HL-60/S4 treated with phorbol 12-myristate 13-acetate at 8.2 ng/mL for 4 days and 3 days (cell line): ENCODE results near the gene FBXL19.

Experiments used
- in situ Hi-C: fragments of 300-500 bp; cut with MboI; formaldehyde crosslinking; loops from 2 replicates; pipeline ENCODE4 v1.15.0; 2022; ENCODE audit warnings: low sequenced_read_pairs

Gene FBXL19

GRCh38 chr16:30958175-30959079 lies 35.1 kb downstream of the FBXL19 start:
- in situ Hi-C loops: loop anchor here (25.0 kb wide), 1 partner anchor 904 kb away; the partner anchor contains the start of gene ZNF267

GRCh38 chr16:30961384-30961783 lies 38.0 kb downstream of the FBXL19 start:
- in situ Hi-C loops: loop anchor here (25.0 kb wide), 1 partner anchor 901 kb away; the partner anchor contains the start of gene ZNF267

- in situ Hi-C loops: loop anchor here (25.0 kb wide), 1 partner anchor 898 kb away; the partner anchor contains the start of gene ZNF267
These were observed 40.6 kb downstream of the FBXL19 start for GRCh38 chr16:30963925-30964511.

GRCh38 chr16:30964574-30965226 lies 41.3 kb downstream of the FBXL19 start:
- in situ Hi-C loops: loop anchor here (25.0 kb wide), 1 partner anchor 898 kb away; the partner anchor contains the start of gene ZNF267

GRCh38 chr16:30965436-30965835 lies 42.1 kb downstream of the FBXL19 start:
- in situ Hi-C loops: loop anchor here (25.0 kb wide), 1 partner anchor 897 kb away; the partner anchor contains the start of gene ZNF267

GRCh38 chr16:30966033-30966619 lies 42.8 kb downstream of the FBXL19 start:
- in situ Hi-C loops: loop anchor here (25.0 kb wide), 1 partner anchor 896 kb away; the partner anchor contains the start of gene ZNF267

- in situ Hi-C loops: loop anchor here (25.0 kb wide), 1 partner anchor 895 kb away; the partner anchor contains the start of gene ZNF267
These were observed 44.4 kb downstream of the FBXL19 start for GRCh38 chr16:30967795-30968194.

GRCh38 chr16:30969246-30969842 lies 46.0 kb downstream of the FBXL19 start:
- in situ Hi-C loops: loop anchor here (25.0 kb wide), 1 partner anchor 893 kb away; the partner anchor contains the start of gene ZNF267

GRCh38 chr16:30971298-30971697 lies 47.9 kb downstream of the FBXL19 start:
- in situ Hi-C loops: loop anchor here (25.0 kb wide), 1 partner anchor 891 kb away; the partner anchor contains the start of gene ZNF267

- in situ Hi-C loops: loop anchor here (25.0 kb wide), 1 partner anchor 889 kb away; the partner anchor contains the start of gene ZNF267
These were observed 49.5 kb downstream of the FBXL19 start for GRCh38 chr16:30972872-30973271.

- in situ Hi-C loops: loop anchor here (25.0 kb wide), 1 partner anchor 888 kb away; the partner anchor contains the start of gene ZNF267
These were observed 51.0 kb downstream of the FBXL19 start for GRCh38 chr16:30974348-30974747.

- in situ Hi-C loops: loop anchor here (25.0 kb wide), 1 partner anchor 486 kb away; the partner anchor contains the start of genes ARMC5 and TGFB1I1
These were observed 53.1 kb downstream of the FBXL19 start for GRCh38 chr16:30976486-30976885.

- in situ Hi-C loops: loop anchor here (25.0 kb wide), 1 partner anchor 485 kb away; the partner anchor contains the start of genes ARMC5 and TGFB1I1
These were observed 54.1 kb downstream of the FBXL19 start for GRCh38 chr16:30977502-30977901.

- in situ Hi-C loops: loop anchor here (25.0 kb wide), 1 partner anchor 483 kb away; the partner anchor contains the start of genes ARMC5 and TGFB1I1
These were observed 56.0 kb downstream of the FBXL19 start for GRCh38 chr16:30979170-30980022.

GRCh38 chr16:30980023-30980371 lies 56.6 kb downstream of the FBXL19 start:
- in situ Hi-C loops: loop anchor here (25.0 kb wide), 1 partner anchor 482 kb away; the partner anchor contains the start of genes ARMC5 and TGFB1I1

GRCh38 chr16:30980434-30980833 lies 57.1 kb downstream of the FBXL19 start:
- in situ Hi-C loops: loop anchor here (25.0 kb wide), 1 partner anchor 482 kb away; the partner anchor contains the start of genes ARMC5 and TGFB1I1

- in situ Hi-C loops: loop anchor here (25.0 kb wide), 1 partner anchor 481 kb away; the partner anchor contains the start of genes ARMC5 and TGFB1I1
These were observed 57.6 kb downstream of the FBXL19 start for GRCh38 chr16:30980959-30981358.

- in situ Hi-C loops: loop anchor here (25.0 kb wide), 1 partner anchor 480 kb away; the partner anchor contains the start of genes ARMC5 and TGFB1I1
These were observed 59.3 kb downstream of the FBXL19 start for GRCh38 chr16:30982548-30983288.
